D721Med (cell line): ENCODE results near the gene CYP27A1.

Source experiments
- DNase-seq: peaks from one replicate; pipeline ENCODE4 v3.0.0; 2011; ENCODE audit warnings: low spot score; ENCODE audit not compliant: insufficient read length
- FAIRE-seq: peaks from 2 replicates; lab custom pipeline; 2011; peaks lifted over from hg19 to GRCh38; lab: Jason Lieb, UNC
- CTCF ChIP-seq: IDR thresholded peaks from 2 replicates; pipeline ENCODE4 v1.5.1; 2012; ENCODE audit warnings: mild to moderate bottlenecking, control low read depth; ENCODE audit not compliant: insufficient read depth; ENCODE audit errors: missing control alignments

Gene CYP27A1

GRCh38 chr2:218802386-218802994 lies 20.5 kb downstream of the CYP27A1 start:
- FAIRE-seq (peak; percentile 46), DNase-seq (no peak)
- TF ChIP-seq CTCF: no peak

GRCh38 chr2:218804817-218805216 lies 22.9 kb downstream of the CYP27A1 start:
- FAIRE-seq (no peak), DNase-seq (no peak)
- no peak for TF ChIP-seq CTCF

- no peak for TF ChIP-seq CTCF
- DNase-seq (no peak), FAIRE-seq (no peak)
Observed at GRCh38 chr2:218805627-218806026, 23.7 kb downstream of the CYP27A1 start.

- FAIRE-seq (no peak), DNase-seq (no peak)
- no peak for TF ChIP-seq CTCF
Observed at GRCh38 chr2:218806346-218806978, 24.5 kb downstream of the CYP27A1 start.

- DNase-seq: no peak
- FAIRE-seq: no peak
- TF ChIP-seq CTCF: no peak
Observed at GRCh38 chr2:218807626-218808025, 25.7 kb downstream of the CYP27A1 start.

GRCh38 chr2:218809515-218809914 lies 27.6 kb downstream of the CYP27A1 start:
- no peak for FAIRE-seq
- DNase-seq: no peak
- no peak for TF ChIP-seq CTCF

- DNase-seq (no peak), FAIRE-seq (no peak)
- no peak for TF ChIP-seq CTCF
Observed at GRCh38 chr2:218810256-218810655, 28.3 kb downstream of the CYP27A1 start.
